Omental fat pad (tissue), 4 donors: Measurements from ENCODE around the gene ST8SIA6. TPM values are rescaled to one million over a fixed set of nuclear protein-coding genes. Genes with fewer than 3 reads are reported as not detected.
"Not testable (repeated sequence)": the region's sequence is repeated elsewhere in the genome, so short reads cannot be mapped to it uniquely, and the experiment has no call there.

Source experiments
- ATAC-seq: fragments of 150-250 bp; one replicate; pipeline ENCODE4 v1.9.1; 2016; ENCODE audit warnings: mild to moderate bottlenecking, moderate library complexity; ENCODE audit not compliant: low FRiP score
- DNase-seq: peaks from one replicate; pipeline ENCODE4 v3.0.0-alpha.2; 2019; ENCODE audit warnings: low spot score
- CTCF ChIP-seq, 3 donors: fragments of 450-650 bp; IDR thresholded peaks; one replicate each; pipeline ENCODE4 v1.5.1; 2016 to 2017; ENCODE audit warnings: antibody characterized with exemption in 3 of 3, mild to moderate bottlenecking in 3 of 3, moderate library complexity in 2 of 3
- total RNA-seq, 4 donors: library from RNA; depleted of rRNA; stranded (reverse); fragments of >200 nt; gene quantifications; one replicate each; pipeline ENCODE4 v1.1.0, GENCODE V29; 2016

ST8SIA6 gene
- 1 to 10 TPM in 1 of 4 donors, under 1 TPM in 3; 0.19 to 7.6 (median 0.40) TPM for total RNA-seq

- DNase-seq: no peak
- peak; percentile 42 for ATAC-seq
- no peak for TF ChIP-seq CTCF (IDR thresholded peaks at IDR 0.05)
Measured at GRCh38 chr10:17454161-17455014, at the start of gene ST8SIA6. Gene ST8SIA6 (minus strand): TSS chr10:17454595. CDS start chr10:17454255, 340 bp downstream.

- ATAC-seq: no peak
- TF ChIP-seq CTCF (IDR thresholded peaks at IDR 0.05): no peak
- no peak for DNase-seq
Measured at GRCh38 chr10:17503795-17504194, 49.4 kb upstream of the ST8SIA6 start.

GRCh38 chr10:17502814-17503213 lies 48.4 kb upstream of the ST8SIA6 start:
- TF ChIP-seq CTCF (IDR thresholded peaks at IDR 0.05): no peak
- DNase-seq (no peak), ATAC-seq (no peak)

- ATAC-seq, DNase-seq: not testable (repeated sequence)
Measured at GRCh38 chr10:17499014-17499413, 44.6 kb upstream of the ST8SIA6 start.

- no peak for ATAC-seq
- no peak for DNase-seq
- TF ChIP-seq CTCF (IDR thresholded peaks at IDR 0.05): no peak
Measured at GRCh38 chr10:17497446-17498030, 43.1 kb upstream of the ST8SIA6 start.

- ATAC-seq (no peak), DNase-seq (no peak)
- TF ChIP-seq CTCF (IDR thresholded peaks at IDR 0.05): no peak
Measured at GRCh38 chr10:17494626-17495260, 40.3 kb upstream of the ST8SIA6 start.

GRCh38 chr10:17488848-17489247 lies 34.5 kb upstream of the ST8SIA6 start:
- no peak for TF ChIP-seq CTCF (IDR thresholded peaks at IDR 0.05)
- ATAC-seq: no peak
- no peak for DNase-seq
